ENCODE measurements around the gene CALML4. TPM values are rescaled to one million over a fixed set of nuclear protein-coding genes. Genes with fewer than 3 reads are reported as not detected.

Gene CALML4
- total and polyA plus RNA-seq, 2 experiments from 2014 or later, result 1.4 to 4.5 TPM

DNA sequence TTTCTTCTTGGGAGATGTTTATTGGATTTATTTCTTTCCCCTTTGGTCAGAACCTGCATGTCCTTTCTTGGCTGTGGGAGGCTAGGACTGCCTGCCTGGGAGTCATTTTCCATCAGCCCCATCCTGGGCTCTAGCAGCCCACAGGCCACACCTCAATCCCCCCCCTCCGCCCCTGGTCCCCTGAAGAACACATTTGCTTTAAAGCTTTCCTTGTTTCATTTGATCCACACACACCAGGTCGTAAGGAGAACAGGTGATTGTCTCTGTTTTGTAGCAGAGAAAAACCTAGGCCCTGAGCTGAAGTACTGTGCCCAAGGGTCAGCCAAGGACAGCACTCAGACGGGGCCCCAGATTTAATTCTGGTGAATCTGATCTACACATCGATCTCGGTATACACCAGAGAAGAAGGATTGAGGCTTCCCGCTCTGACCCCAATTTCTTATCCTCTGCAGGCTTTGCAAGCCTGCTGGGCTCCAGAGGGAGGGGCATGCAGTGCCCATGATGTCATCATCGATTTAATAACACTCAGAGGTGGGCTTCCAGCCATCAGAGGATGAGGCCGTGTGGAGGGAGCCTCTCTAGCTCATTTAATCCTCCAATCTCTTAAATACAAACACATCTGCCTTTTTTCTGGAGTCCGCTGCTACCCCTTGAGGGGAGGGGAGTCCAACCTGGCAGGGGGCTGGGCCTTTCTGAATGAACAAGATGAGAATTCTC lies 26.1 kb upstream of the CALML4 start:
- TF ChIP-seq CTCF (IDR thresholded peaks at IDR 0.05; ENCODE audit: low read depth, low read length), result no peak
- DNase-seq (ENCODE audit: low read depth in 1 of 2, low spot score in 1 of 2), result no peak
- Histone ChIP-seq H3K36me3 (no peaks in the 10 kb centered on the region), H3K9me3 (ENCODE audit: low read depth) (no peaks in the 10 kb centered on the region), H3K4me3 (no peak overlapping the region), H3K4me1 (ENCODE audit: low read depth) (peaks cover 5% of the 10 kb centered on the region), H3K27ac (no peak overlapping the region), H3K27me3 (no peaks in the 10 kb centered on the region)

- peaks cover 5% of the 10 kb centered on the region for H3K4me1 ChIP-seq (ENCODE audit: low read depth)
- DNase-seq (ENCODE audit: low read depth in 1 of 2, low spot score in 1 of 2), result no peak
- H3K4me3 ChIP-seq, result peak overlapping the region; percentile 56
- H3K36me3 ChIP-seq, result no peaks in the 10 kb centered on the region
- no peaks in the 10 kb centered on the region for H3K9me3 ChIP-seq (ENCODE audit: low read depth)
- TF ChIP-seq CTCF (IDR thresholded peaks at IDR 0.05; ENCODE audit: low read depth, low read length), result no peak
- H3K27me3 ChIP-seq, result no peaks in the 10 kb centered on the region
- H3K27ac ChIP-seq, result no peak overlapping the region
These were observed 25.3 kb upstream of the CALML4 start for GRCh38 chr15:68230157-68231100.

DNA sequence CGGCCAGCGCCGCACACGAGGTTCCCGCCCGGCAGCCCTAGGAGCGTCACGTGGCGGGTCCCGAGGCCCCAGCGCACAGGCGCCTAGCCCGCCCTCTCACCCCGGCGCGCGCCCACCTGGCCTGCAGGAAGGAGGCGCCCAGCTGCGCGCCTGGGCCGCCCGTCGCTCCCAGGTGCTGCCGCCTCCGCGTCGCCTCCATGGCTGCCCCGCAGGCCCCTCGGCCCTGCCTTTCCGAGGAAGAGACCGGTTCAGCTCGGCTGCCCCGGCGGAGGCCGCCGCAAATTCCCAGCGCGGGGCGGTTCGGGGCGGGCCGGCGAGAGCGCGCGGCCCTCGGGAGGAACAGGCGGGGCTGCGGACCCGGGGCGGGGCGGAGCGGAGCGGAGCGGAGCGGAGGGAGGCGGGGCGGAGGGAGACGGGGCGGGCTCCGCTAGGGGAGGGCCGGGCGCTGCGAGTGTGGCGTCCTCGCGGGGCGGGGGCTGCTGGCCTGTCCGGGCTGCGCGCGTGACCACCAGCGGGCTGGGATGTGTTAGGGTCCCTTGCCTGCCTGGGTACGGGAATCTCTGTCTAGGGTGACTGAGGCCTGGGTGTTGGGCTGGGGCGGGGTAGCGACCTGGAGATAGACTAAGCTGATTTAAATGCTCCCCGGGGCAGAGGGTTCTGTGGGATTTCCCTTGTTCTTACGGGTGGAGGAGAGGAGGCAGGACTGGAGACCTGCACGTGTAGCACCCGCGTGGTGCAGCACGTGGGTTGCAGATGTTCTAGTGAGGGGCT lies 24.4 kb upstream of the CALML4 start, which contains the start of gene CLN6:
Gene CLN6 (minus strand): TSS at position 343 of the 771 bp plus-strand sequence. CDS start 144 bp downstream, at position 199.
- no peaks in the 10 kb centered on the region for H3K36me3 ChIP-seq
- no peaks in the 10 kb centered on the region for H3K27me3 ChIP-seq
- TF ChIP-seq CTCF (IDR thresholded peaks at IDR 0.05; ENCODE audit: low read depth, low read length), result no peak
- no peaks in the 10 kb centered on the region for H3K9me3 ChIP-seq (ENCODE audit: low read depth)
- H3K4me1 ChIP-seq (ENCODE audit: low read depth), result peaks cover 5% of the 10 kb centered on the region
- H3K4me3 ChIP-seq, result peak within 1 kb of the TSS; percentile 56
- peak within 1 kb of the TSS; percentile 82 for H3K27ac ChIP-seq
- peak; percentile 86 to 90 for DNase-seq (ENCODE audit: low read depth in 1 of 2, low spot score in 1 of 2)

DNA sequence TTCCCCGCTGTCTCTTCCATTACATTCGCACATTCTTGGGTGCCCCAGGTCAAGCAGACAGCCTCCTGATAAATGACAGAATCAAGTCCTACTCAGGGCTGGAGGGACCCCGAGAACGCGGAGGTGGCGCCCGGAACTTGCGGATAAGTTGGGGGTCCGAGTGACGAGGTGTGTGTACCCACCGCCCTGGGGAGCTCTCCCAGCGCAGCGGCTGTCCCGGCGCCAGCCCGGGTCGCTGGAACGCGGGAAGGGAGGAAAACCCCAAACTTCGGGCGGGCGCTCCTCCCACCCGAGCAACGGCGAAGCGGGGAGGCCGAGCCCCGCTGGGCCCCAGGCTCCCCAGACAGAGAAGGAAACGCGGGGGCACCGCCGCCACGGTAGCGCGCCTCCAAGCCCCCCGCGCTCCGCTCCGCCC lies 23.8 kb upstream of the CALML4 start:
- no peaks in the 10 kb centered on the region for H3K4me1 ChIP-seq (ENCODE audit: low read depth)
- H3K4me3 ChIP-seq, result peak overlapping the region; percentile 56
- DNase-seq (ENCODE audit: low read depth in 1 of 2, low spot score in 1 of 2), result no peak
- no peaks in the 10 kb centered on the region for H3K36me3 ChIP-seq
- H3K27ac ChIP-seq, result peak overlapping the region; percentile 82
- no peak for TF ChIP-seq CTCF (IDR thresholded peaks at IDR 0.05; ENCODE audit: low read depth, low read length)
- no peaks in the 10 kb centered on the region for H3K27me3 ChIP-seq
- H3K9me3 ChIP-seq (ENCODE audit: low read depth), result no peaks in the 10 kb centered on the region
